Activated T-cell treated with anti-CD3 and anti-CD28 coated beads, Interleukin-2, amount 50 U/mL, for 1 hour (primary cell): ENCODE data around the gene FHIP1B.

ENCODE experiments used
- DNase-seq: peaks from one replicate; pipeline ENCODE4 v3.0.0-alpha.2; 2020

The FHIP1B gene

DNA sequence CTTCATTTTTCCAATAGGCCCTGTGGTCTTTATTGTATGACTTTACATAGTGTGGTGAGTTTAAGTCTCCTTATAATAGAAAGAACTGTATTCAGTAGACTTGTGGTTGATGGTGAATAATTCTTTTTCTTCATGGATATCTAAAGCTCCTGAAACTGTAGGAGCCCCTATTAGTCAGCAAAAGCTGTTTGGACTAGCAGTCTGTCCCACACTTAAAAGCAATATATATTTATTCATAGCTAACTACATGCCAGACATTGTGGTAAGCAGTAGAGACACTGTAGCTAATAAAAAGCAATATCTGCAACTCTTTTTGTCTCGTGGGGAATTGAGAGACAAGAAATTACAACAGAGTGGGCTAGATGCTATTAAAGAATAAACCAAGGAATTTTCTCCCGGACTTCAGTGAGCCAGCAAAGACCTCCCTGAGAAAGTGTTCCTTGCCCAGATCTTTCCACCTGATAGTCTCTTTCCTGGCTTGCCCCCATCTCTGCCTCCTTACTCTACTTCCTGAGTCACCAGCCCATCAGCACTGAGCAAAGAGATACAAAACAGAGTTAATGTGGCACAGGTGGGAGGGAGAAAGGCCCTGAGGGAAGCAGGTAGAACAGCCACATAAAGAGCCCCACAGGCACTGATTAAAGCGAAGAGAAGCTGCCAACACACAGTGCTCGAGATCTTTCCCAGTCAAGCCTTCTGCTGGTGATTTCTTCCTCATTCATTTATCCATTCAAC, 36.8 kb downstream of the FHIP1B start:
- no peak for DNase-seq

DNA sequence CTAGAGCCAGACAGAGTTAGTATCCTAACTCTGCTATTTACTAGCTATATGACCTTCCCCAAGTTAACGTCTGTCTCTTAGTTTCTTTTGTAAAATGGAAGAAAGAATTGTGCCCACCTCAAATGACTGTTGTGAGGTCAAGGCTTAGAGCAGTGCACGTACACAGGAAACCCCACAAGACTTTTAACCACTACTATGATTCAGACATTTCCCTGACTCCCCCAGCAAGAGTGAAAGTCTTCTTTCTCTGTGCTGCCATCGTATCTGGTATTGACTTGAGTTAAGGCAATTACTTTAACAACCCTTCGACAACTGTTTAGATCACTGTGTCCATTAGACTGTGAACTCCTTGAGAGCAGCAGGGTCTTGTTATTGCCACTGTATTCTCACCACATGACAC, 38.0 kb downstream of the FHIP1B start:
- DNase-seq, result no peak

DNA sequence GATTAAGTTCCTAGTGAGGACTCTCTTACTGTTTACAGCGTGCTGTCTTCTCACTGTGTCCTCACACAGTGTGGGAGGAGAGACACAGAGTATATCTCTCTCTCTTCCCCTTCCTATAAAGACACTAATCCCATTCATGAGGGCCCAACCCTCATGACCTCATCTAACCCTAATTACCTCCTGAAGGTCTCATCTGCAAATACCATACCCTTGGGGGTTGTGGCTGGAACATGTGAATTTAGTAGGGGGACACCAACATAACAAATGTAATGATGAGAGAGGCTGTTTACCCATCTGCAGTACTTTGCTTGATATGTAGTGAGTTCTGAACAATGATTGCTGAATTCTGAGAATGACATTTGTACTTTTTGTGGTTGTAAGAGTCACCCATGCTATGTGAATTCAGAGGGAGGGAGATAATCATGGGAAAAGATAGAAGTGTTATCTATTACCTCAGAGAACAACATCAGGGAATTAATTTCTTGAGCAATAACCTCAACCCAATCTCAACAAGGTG, 40.3 kb downstream of the FHIP1B start:
- DNase-seq, result no peak

DNA sequence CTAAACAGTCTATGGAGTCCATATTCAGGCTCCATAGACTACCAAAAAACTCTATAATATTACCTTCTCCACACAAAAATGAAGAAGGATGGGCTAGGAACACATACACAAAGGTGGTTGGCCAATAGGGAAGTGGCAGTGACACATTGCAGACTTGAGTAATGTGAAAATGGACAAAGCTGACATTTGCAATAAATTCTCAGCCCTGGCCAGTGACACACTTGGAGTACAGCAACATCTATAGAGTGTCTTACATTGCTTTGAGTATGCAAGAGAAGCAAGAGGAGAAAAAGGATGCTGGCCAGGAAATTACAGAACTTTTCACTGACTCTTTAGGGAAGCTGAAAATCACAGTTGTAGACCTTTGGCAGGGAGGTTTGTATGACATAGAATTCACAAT, 42.7 kb downstream of the FHIP1B start:
- no peak for DNase-seq

DNA sequence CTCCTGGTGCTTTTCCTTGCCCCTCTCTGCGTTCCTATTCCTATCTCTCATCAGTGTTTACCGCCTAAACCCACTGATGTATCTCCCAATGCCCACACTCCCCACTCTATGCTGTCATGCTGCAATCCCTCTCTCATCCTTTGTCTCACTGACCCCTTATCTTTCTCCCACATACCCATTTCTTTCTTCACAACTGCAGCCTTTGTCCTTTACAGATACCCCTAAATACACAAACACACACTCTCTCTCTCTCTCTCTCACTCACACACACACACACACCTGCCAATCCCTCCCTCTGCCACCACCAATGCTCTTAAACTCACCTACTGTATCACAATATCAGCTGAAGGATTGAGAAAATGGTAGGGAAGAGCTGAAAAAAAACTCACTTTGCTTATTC, 59.0 kb downstream of the FHIP1B start:
- DNase-seq, result no peak

DNA sequence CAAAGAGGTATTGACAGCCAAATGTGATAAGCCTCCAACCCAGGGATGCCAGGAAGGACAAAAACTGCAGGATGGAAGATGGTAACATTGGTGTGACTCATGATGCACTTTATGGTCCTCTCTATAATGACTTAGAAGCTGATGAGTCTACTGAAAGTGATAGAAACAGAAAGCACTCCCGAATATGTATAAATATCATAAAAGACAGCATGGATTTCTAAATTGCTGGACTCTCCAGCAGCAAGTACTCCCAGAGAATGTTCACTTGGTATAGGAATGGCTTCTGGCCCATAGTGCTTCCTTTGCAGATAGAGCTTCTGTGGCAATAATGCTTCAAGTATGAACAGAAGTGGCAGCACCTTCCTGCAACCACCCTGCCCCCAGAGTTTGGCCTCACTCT, 64.2 kb downstream of the FHIP1B start, which contains the start of gene OR52B2:
TSS of gene OR52B2 (minus strand) at position 101 of the 400 bp plus-strand sequence. CDS start at position 101, 0 bp downstream.
- DNase-seq, result no peak
